HL-60 (cell line): ENCODE measurements around the gene POU3F2.

Experiments used
- DNase-seq, 2 experiments: peaks; one replicate each; pipeline ENCODE4 v3.0.0-alpha.2; 2010 to 2020; ENCODE audit warnings: low read depth in 1 of 2, low spot score in 1 of 2
- H3K27ac ChIP-seq: fragments of 250-450 bp; sonication (Bioruptor Pico); replicated peaks from 2 replicates; pipeline ENCODE4 v1.5.1; 2020; ENCODE audit warnings: mild to moderate bottlenecking, moderate library complexity
- H3K27me3 ChIP-seq: fragments of 250-450 bp; sonication (Bioruptor Pico); 2 replicates; pipeline ENCODE4 v1.5.1; 2021; ENCODE audit warnings: mild to moderate bottlenecking, moderate library complexity; ENCODE audit not compliant: insufficient read depth, poor library complexity, severe bottlenecking
- H3K4me3 ChIP-seq: replicated peaks from 2 replicates; pipeline ENCODE4 v1.5.1; 2011; ENCODE audit warnings: mild to moderate bottlenecking, control low read depth, low read length; ENCODE audit not compliant: insufficient read depth
- GABPA ChIP-seq: IDR thresholded peaks from 2 replicates; pipeline ENCODE4 v1.6.1; 2012; ENCODE audit warnings: low read depth
- POLR2AphosphoS5 ChIP-seq: IDR thresholded peaks from 2 replicates; pipeline ENCODE4 v1.6.1; 2012; ENCODE audit warnings: low read depth
- SPI1 ChIP-seq: IDR thresholded peaks from 2 replicates; pipeline ENCODE4 v1.6.1; 2012; ENCODE audit warnings: low read depth, mild to moderate bottlenecking, borderline replicate concordance
- TF ChIP-seq, protein P1 (sequence below): IDR thresholded peaks from 2 replicates; pipeline ENCODE4 v1.6.1; 2012; ENCODE audit warnings: low read depth; ENCODE audit not compliant: insufficient replicate concordance
- TF ChIP-seq, protein P2 (sequence below): IDR thresholded peaks from one replicate; pipeline ENCODE4 v1.5.1; 2011; ENCODE audit warnings: low read length, control low read depth, inconsistent platforms; ENCODE audit not compliant: insufficient read depth

POU3F2 gene

GRCh38 chr6:98794307-98794842, 40.0 kb upstream of the POU3F2 start:
- Histone ChIP-seq H3K27ac (no peak overlapping the region), H3K27me3 (peaks cover 4% of the 10 kb centered on the region), H3K4me3 (no peak overlapping the region)
- no peak for TF ChIP-seq SPI1
- TF ChIP-seq, protein P1, sequence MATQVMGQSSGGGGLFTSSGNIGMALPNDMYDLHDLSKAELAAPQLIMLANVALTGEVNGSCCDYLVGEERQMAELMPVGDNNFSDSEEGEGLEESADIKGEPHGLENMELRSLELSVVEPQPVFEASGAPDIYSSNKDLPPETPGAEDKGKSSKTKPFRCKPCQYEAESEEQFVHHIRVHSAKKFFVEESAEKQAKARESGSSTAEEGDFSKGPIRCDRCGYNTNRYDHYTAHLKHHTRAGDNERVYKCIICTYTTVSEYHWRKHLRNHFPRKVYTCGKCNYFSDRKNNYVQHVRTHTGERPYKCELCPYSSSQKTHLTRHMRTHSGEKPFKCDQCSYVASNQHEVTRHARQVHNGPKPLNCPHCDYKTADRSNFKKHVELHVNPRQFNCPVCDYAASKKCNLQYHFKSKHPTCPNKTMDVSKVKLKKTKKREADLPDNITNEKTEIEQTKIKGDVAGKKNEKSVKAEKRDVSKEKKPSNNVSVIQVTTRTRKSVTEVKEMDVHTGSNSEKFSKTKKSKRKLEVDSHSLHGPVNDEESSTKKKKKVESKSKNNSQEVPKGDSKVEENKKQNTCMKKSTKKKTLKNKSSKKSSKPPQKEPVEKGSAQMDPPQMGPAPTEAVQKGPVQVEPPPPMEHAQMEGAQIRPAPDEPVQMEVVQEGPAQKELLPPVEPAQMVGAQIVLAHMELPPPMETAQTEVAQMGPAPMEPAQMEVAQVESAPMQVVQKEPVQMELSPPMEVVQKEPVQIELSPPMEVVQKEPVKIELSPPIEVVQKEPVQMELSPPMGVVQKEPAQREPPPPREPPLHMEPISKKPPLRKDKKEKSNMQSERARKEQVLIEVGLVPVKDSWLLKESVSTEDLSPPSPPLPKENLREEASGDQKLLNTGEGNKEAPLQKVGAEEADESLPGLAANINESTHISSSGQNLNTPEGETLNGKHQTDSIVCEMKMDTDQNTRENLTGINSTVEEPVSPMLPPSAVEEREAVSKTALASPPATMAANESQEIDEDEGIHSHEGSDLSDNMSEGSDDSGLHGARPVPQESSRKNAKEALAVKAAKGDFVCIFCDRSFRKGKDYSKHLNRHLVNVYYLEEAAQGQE = no peak
- TF ChIP-seq GABPA = no peak
- TF ChIP-seq, protein P2, sequence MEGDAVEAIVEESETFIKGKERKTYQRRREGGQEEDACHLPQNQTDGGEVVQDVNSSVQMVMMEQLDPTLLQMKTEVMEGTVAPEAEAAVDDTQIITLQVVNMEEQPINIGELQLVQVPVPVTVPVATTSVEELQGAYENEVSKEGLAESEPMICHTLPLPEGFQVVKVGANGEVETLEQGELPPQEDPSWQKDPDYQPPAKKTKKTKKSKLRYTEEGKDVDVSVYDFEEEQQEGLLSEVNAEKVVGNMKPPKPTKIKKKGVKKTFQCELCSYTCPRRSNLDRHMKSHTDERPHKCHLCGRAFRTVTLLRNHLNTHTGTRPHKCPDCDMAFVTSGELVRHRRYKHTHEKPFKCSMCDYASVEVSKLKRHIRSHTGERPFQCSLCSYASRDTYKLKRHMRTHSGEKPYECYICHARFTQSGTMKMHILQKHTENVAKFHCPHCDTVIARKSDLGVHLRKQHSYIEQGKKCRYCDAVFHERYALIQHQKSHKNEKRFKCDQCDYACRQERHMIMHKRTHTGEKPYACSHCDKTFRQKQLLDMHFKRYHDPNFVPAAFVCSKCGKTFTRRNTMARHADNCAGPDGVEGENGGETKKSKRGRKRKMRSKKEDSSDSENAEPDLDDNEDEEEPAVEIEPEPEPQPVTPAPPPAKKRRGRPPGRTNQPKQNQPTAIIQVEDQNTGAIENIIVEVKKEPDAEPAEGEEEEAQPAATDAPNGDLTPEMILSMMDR = no peak
- no peak for TF ChIP-seq POLR2AphosphoS5
- no peak for DNase-seq

DNA sequence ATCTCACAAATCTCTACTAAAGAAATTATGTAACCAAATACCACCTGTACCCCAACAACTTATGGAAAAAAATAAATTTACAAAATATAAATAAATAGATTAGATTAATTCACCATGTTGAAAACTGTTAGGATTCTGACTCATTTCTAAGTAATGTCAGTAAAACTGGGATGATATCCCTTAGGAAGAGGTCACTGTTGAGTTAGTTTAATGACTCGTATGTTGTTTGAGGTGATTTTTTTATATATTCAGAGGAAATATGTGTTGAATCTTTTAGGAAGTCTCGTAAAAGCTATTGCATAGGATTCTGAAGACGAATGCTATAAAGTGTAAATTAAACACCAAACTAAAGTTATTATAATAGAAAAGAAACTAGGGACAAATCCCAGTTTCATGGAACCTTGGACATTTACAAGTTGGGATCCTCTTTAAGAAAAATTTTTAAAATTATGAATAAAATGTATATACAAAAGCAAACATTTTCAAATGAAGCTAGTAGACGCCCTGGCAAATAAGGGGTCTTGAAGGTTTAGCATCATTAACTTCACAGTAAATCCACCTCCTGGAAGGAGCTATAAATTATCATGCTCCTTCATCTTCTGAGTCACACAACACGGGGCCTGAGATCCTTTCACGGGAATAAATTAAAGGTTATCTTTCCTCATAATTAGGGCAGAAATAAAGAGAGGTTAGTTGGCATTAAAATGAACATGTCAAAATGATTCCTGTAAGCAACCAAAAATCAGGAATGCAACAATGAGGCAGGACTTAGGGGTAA, 37.0 kb upstream of the POU3F2 start:
- Histone ChIP-seq H3K27me3 (no peaks in the 10 kb centered on the region), H3K4me3 (no peak overlapping the region), H3K27ac (no peak overlapping the region)
- no peak for DNase-seq
- TF ChIP-seq SPI1 = no peak
- no peak for TF ChIP-seq POLR2AphosphoS5
- TF ChIP-seq, protein P2 = no peak
- TF ChIP-seq, protein P1 = no peak
- TF ChIP-seq GABPA = no peak

- H3K27ac ChIP-seq = no peak overlapping the region
- peaks cover 2% of the 10 kb centered on the region for H3K27me3 ChIP-seq
- no peak overlapping the region for H3K4me3 ChIP-seq
- TF ChIP-seq, protein P2 = no peak
- TF ChIP-seq POLR2AphosphoS5 (no peak), SPI1 (no peak), GABPA (no peak)
- TF ChIP-seq, protein P1 = no peak
- no peak for DNase-seq
Measured at GRCh38 chr6:98800866-98801265, 33.5 kb upstream of the POU3F2 start.
